ENCODE results near the gene EBF4. TPM values are rescaled to one million over a fixed set of nuclear protein-coding genes. Genes with fewer than 3 reads are reported as not detected.

Gene EBF4
- total and polyA plus RNA-seq, 10 of the 15 experiments (the other 5 are each of a cell fraction or from before 2014, with no cell fraction given): 0.13 TPM; not detected in 9

DNA sequence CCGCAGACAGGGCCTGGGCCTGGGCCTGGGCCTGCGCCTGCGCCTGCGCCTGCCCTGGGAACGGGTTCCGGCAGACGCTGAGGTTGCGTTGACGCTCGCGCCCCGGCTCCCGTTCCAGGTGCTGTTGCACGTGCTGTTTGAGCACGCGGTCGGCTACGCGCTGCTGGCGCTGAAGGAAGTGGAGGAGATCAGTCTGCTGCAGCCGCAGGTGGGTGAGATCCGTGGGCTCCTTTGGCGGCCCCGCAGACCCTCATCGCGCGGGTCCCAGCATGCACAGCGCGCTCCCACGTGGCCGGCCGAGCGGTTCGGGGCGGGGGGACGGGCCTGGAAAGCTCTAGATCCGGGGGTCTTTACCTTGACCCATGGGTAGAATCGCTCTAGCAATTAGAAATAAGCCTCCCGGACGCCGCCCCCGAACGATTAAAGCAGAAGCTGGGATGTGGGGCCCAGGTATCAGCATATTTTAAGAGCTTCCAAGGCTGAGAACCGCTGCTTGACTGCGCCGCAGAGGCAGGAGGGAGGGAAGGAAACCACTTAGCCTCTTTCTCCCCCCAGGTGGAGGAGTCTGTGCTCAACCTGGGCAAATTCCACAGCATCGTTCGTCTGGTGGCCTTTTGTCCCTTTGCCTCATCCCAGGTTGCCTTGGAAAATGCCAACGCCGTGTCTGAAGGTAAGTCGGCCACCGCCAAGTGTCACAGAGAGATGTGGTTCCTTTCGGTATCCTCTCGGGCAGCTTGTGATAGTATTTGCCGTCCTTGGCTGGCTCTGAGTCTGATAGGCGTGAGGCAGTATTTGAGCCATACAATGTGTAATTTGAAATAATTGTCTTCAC is 39.6 kb upstream of the EBF4 start (continued):
- TF ChIP-seq, protein P1, sequence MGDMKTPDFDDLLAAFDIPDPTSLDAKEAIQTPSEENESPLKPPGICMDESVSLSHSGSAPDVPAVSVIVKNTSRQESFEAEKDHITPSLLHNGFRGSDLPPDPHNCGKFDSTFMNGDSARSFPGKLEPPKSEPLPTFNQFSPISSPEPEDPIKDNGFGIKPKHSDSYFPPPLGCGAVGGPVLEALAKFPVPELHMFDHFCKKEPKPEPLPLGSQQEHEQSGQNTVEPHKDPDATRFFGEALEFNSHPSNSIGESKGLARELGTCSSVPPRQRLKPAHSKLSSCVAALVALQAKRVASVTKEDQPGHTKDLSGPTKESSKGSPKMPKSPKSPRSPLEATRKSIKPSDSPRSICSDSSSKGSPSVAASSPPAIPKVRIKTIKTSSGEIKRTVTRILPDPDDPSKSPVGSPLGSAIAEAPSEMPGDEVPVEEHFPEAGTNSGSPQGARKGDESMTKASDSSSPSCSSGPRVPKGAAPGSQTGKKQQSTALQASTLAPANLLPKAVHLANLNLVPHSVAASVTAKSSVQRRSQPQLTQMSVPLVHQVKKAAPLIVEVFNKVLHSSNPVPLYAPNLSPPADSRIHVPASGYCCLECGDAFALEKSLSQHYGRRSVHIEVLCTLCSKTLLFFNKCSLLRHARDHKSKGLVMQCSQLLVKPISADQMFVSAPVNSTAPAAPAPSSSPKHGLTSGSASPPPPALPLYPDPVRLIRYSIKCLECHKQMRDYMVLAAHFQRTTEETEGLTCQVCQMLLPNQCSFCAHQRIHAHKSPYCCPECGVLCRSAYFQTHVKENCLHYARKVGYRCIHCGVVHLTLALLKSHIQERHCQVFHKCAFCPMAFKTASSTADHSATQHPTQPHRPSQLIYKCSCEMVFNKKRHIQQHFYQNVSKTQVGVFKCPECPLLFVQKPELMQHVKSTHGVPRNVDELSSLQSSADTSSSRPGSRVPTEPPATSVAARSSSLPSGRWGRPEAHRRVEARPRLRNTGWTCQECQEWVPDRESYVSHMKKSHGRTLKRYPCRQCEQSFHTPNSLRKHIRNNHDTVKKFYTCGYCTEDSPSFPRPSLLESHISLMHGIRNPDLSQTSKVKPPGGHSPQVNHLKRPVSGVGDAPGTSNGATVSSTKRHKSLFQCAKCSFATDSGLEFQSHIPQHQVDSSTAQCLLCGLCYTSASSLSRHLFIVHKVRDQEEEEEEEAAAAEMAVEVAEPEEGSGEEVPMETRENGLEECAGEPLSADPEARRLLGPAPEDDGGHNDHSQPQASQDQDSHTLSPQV (IDR thresholded peaks at IDR 0.05): no peak
- TF ChIP-seq, protein P2, sequence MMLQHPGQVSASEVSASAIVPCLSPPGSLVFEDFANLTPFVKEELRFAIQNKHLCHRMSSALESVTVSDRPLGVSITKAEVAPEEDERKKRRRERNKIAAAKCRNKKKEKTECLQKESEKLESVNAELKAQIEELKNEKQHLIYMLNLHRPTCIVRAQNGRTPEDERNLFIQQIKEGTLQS (IDR thresholded peaks at IDR 0.05; ENCODE audit: borderline replicate concordance, extremely low read depth, low read depth, low read length): 0 out of 2 replicates have a peak, but pooled peaks have one; percentile 10
- TF ChIP-seq, protein P3, sequence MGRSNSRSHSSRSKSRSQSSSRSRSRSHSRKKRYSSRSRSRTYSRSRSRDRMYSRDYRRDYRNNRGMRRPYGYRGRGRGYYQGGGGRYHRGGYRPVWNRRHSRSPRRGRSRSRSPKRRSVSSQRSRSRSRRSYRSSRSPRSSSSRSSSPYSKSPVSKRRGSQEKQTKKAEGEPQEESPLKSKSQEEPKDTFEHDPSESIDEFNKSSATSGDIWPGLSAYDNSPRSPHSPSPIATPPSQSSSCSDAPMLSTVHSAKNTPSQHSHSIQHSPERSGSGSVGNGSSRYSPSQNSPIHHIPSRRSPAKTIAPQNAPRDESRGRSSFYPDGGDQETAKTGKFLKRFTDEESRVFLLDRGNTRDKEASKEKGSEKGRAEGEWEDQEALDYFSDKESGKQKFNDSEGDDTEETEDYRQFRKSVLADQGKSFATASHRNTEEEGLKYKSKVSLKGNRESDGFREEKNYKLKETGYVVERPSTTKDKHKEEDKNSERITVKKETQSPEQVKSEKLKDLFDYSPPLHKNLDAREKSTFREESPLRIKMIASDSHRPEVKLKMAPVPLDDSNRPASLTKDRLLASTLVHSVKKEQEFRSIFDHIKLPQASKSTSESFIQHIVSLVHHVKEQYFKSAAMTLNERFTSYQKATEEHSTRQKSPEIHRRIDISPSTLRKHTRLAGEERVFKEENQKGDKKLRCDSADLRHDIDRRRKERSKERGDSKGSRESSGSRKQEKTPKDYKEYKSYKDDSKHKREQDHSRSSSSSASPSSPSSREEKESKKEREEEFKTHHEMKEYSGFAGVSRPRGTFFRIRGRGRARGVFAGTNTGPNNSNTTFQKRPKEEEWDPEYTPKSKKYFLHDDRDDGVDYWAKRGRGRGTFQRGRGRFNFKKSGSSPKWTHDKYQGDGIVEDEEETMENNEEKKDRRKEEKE (IDR thresholded peaks at IDR 0.05): no peak
- TF ChIP-seq, protein P4, sequence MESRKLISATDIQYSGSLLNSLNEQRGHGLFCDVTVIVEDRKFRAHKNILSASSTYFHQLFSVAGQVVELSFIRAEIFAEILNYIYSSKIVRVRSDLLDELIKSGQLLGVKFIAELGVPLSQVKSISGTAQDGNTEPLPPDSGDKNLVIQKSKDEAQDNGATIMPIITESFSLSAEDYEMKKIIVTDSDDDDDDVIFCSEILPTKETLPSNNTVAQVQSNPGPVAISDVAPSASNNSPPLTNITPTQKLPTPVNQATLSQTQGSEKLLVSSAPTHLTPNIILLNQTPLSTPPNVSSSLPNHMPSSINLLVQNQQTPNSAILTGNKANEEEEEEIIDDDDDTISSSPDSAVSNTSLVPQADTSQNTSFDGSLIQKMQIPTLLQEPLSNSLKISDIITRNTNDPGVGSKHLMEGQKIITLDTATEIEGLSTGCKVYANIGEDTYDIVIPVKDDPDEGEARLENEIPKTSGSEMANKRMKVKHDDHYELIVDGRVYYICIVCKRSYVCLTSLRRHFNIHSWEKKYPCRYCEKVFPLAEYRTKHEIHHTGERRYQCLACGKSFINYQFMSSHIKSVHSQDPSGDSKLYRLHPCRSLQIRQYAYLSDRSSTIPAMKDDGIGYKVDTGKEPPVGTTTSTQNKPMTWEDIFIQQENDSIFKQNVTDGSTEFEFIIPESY (IDR thresholded peaks at IDR 0.05): no peak
- TF ChIP-seq, protein P5, sequence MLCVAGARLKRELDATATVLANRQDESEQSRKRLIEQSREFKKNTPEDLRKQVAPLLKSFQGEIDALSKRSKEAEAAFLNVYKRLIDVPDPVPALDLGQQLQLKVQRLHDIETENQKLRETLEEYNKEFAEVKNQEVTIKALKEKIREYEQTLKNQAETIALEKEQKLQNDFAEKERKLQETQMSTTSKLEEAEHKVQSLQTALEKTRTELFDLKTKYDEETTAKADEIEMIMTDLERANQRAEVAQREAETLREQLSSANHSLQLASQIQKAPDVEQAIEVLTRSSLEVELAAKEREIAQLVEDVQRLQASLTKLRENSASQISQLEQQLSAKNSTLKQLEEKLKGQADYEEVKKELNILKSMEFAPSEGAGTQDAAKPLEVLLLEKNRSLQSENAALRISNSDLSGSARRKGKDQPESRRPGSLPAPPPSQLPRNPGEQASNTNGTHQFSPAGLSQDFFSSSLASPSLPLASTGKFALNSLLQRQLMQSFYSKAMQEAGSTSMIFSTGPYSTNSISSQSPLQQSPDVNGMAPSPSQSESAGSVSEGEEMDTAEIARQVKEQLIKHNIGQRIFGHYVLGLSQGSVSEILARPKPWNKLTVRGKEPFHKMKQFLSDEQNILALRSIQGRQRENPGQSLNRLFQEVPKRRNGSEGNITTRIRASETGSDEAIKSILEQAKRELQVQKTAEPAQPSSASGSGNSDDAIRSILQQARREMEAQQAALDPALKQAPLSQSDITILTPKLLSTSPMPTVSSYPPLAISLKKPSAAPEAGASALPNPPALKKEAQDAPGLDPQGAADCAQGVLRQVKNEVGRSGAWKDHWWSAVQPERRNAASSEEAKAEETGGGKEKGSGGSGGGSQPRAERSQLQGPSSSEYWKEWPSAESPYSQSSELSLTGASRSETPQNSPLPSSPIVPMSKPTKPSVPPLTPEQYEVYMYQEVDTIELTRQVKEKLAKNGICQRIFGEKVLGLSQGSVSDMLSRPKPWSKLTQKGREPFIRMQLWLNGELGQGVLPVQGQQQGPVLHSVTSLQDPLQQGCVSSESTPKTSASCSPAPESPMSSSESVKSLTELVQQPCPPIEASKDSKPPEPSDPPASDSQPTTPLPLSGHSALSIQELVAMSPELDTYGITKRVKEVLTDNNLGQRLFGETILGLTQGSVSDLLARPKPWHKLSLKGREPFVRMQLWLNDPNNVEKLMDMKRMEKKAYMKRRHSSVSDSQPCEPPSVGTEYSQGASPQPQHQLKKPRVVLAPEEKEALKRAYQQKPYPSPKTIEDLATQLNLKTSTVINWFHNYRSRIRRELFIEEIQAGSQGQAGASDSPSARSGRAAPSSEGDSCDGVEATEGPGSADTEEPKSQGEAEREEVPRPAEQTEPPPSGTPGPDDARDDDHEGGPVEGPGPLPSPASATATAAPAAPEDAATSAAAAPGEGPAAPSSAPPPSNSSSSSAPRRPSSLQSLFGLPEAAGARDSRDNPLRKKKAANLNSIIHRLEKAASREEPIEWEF (IDR thresholded peaks at IDR 0.05; ENCODE audit: insufficient replicate concordance, low read depth, low read length): no peak
- TF ChIP-seq, protein P6, sequence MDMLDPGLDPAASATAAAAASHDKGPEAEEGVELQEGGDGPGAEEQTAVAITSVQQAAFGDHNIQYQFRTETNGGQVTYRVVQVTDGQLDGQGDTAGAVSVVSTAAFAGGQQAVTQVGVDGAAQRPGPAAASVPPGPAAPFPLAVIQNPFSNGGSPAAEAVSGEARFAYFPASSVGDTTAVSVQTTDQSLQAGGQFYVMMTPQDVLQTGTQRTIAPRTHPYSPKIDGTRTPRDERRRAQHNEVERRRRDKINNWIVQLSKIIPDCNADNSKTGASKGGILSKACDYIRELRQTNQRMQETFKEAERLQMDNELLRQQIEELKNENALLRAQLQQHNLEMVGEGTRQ (IDR thresholded peaks at IDR 0.05; ENCODE audit: borderline replicate concordance, low read depth, low read length): no peak; the same call in 1 of the 2 replicates
- TF ChIP-seq SUZ12 (IDR thresholded peaks at IDR 0.05; ENCODE audit: unreplicated experiment) (no peak), SMAD1 (IDR thresholded peaks at IDR 0.05; ENCODE audit: low read depth, partially characterized antibody) (no peak), MEF2A (IDR thresholded peaks at IDR 0.05; ENCODE audit: insufficient read depth, low read depth, low read length) (no peak)

Data from GM12878 (cell line).